Measurements from ENCODE around the gene METTL1.
A peak's percentile ranks its signal among the peaks of the same experiment; 100 is the strongest.

The METTL1 gene

DNA sequence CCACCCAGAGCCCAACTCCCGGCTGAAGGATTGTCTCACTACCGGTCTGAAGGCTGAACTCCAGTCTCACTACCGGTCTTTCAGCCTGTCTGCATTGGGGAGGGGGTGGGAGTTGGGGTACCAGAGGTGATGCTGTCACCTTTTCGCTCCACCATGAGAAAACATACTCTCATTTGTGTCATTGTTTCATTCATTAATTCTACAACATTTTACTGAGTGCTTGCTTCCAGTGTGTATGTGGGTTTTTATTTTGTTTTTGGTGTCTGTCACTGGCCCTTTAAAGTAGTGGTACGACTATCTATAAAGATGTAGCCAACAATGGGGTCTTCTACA is 19.3 kb downstream of the METTL1 start:
- DNase-seq = no peak

DNA sequence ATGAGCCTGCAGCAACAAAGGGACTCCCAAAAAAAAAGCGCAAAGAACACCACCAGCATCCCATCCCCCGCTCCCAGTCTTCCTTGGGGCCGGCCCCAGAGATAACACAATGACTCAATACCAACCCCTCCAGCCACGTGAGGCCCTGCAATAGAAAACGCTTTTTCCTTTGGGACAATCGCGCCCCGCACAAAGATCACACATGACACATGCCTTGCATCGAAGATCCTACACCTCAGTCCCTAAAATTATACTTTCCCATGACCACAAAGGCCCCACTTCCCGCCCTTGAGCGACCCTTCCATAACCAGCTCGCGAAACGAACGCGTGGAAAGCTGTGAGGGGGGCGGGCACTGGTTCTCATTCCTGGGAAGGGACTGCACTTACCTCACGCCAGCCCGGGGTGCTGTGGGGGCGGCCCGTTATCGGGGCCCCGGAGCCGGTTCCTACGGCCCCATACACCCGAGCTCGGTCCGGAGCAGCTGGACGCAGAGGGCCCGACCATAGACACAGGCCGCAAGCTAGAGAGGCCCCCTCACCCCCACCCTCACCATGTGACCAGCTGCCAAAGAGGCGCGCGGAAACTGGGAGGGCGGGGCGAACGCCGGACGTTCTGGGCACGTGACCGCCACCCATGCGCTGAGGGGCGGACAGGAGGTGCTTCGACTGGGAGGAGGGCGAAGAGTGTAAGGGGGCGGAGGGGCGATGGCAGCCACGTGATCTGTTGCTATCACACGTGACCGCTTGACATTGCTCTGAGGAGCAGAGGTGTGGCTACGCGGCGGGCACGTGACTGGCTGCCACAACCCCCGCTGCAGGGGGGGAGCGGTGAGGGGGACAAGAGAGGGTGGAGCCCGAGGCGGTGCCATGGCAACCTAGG is 19.9 kb downstream of the METTL1 start, which contains the start of gene CDK4:
CDK4 (minus strand) TSS at position 523 of the 880 bp plus-strand sequence. CDS start 593 bp downstream, outside the sequence.
- peak; percentile 97 for DNase-seq

DNA sequence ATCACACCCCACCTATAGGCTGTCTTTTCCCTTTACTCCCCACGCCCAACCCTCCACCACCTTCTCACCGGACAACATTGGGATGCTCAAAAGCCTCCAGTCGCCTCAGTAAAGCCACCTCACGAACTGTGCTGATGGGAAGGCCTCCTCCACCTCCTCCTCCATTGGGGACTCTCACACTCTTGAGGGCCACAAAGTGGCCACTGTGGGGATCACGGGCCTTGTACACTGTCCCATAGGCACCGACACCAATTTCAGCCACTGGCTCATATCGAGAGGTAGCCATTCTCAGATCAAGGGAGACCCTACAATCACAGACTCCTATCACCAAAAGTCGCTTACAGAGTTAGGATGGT is 20.5 kb downstream of the METTL1 start:
- DNase-seq = no peak

DNA sequence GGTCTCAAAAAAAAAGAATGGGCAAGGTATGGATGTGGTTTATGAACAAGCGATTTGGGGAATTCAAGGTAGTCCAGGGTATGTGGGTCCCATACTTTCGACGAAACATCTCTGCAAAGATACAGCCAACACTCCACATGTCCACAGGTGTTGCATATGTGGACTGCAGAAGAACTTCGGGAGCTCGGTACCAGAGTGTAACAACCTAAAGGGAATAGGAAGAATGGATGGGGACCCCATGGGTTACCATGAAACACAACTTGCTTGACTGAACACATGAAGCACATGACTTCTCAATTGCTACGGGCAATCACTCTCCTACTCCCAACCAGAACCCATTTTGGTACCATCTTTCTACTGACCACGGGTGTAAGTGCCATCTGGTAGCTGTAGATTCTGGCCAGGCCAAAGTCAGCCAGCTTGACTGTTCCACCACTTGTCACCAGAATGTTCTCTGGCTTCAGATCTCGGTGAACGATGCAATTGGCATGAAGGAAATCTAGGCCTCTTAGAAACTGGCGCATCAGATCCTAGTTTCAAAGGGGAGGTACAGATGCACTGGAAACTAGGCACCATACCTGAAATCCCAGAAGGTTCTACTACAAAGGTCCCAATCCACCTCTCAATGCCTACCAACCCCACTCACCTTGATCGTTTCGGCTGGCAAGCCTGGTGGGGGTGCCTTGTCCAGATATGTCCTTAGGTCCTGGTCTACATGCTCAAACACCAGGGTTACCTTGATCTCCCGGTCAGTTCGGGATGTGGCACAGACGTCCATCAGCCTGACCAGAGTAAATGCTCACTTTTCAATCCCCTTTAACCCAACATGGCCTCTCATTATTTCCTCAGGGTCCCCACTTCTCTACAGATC is 21.1 kb downstream of the METTL1 start:
- DNase-seq = no peak

DNA sequence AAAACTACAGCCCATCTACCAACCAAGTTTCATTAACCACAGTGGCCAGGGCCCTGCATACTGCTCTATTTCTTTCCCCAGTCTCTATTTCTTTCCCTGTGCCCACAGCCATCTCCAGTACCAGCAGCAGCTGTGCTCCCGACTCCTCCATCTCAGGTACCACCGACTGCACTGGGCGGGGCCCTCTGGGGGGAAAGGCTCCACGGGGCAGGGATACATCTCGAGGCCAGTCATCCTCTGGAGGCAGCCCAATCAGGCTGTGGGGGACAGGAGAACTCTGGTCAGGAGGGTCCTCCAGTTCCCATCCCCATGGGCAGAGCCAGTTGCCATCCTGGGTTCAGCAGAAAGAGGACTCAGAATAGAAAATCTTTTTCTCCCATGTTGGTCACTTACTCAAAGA is 22.8 kb downstream of the METTL1 start:
- DNase-seq = no peak

DNA sequence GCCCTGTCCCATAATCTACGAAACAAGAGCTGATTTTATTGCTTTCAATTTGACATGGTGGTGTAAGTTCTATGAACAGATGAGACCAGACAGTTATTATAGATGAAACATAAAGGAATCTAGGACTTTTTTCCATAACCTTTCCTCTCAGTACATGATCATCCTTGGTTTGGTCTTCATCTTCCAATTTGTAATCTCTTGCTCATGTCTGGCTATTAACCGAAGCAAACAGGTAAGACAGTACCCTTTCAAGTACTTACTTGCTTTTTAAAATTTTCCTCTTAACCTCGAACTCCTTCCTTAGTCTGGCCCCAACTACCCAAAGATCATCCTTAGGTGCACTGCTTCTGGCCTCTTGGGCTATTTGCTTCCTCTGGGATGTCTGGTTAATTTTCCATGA is 25.9 kb downstream of the METTL1 start:
- no peak for DNase-seq

DNA sequence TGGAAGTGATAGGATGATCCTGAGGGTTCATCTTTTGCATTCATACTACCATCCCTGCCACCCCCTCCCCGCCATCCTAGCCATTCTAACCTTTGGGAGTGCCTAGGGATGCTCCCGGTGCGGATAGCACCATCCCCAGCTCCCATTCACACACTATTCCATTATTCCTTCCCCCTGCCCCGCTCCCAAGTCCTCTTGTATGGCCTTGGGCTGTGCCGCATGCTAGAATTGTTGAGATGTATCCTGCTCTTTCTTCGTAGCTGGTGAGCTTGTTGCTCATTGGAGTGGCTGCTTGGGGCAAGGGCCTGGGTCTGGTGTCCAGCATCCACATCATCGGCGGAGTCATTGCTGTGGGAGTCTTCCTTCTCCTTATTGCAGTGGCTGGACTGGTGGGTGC is 26.4 kb downstream of the METTL1 start:
- no peak for DNase-seq

DNA sequence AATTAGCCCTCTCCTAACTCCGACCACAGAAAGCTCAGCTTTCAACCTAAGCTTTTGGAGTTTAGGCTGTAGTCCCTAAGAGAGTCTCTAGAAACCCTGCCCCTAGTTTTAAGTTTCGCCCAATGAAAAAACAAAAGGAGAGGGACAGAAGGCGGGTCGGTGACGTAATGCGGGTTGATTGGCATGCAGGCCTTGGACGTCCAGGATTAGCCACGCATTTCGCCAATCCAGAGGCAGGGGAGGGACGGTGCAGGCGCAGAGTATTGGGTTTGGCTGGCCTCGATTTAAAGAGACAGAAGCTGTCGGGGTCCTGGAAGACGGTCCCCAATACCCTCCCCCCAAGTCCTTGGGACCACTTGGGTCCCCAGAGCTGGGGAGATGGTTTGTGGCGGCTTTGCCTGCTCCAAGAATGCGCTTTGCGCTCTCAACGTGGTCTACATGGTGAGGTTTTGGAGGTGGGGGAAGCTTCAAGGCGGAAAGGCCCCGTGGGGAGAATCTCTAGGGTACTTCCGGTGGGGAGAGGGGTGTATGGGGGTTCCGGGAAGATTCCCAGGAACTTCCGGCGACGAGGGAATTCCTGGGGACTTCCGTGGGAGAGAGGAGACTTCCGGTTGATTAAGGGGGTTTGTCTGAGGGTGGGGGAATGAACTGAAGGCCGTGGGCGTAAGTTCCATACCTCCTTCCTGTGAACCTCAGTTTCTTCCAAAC is 27.0 kb downstream of the METTL1 start, which contains the start of gene TSPAN31:
TSPAN31 (plus strand) TSS at position 263 of the 708 bp plus-strand sequence; CDS start at position 379, 116 bp downstream.
- peak; percentile 92 for DNase-seq

DNA sequence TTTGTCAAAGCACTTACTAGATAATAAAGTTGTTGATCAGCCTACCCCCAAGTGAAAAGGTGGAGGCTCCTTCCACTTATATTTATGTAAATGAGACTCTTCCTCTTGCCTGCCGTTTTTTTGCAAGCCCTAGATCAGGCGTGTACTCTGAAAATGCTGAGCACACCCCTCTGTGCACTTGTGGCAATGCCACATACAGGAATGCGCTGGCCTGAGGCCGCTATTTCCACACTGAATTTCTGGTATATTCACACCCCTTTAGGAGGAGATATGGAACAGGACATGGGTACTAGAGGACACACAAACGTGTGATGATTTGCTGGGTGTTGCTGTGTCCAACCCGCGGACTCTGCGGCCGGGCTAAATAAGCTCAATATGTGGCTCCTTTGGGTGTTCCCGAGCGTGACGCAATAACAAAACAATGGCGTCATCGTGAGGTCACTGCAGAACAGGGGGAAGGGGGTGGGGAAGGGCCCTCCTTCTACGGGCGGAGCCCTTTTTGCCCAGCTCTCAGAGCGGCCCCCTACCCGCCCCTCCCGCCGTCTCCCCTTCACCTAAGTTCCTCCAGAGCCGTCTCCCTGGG is 27.6 kb downstream of the METTL1 start:
- no peak for DNase-seq

DNA sequence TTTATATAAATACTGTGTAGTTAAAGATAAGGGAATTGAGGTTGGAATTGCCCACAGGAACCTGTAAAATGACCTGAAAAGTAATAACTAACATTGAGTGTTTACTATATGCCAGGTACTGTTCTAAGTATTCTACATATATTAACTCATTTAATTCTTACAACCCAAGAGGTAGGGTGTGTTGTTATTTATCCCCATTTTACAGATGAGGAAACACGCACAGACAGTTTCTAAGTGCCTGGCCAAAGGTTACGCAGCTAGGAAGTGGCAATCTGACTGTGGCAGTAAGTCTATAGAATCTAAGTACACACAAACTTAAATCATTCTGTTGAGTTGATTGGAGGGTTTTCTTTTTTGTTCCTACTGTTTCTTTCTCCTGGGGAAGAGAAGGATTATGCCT is 28.1 kb downstream of the METTL1 start:
- no peak for DNase-seq

DNA sequence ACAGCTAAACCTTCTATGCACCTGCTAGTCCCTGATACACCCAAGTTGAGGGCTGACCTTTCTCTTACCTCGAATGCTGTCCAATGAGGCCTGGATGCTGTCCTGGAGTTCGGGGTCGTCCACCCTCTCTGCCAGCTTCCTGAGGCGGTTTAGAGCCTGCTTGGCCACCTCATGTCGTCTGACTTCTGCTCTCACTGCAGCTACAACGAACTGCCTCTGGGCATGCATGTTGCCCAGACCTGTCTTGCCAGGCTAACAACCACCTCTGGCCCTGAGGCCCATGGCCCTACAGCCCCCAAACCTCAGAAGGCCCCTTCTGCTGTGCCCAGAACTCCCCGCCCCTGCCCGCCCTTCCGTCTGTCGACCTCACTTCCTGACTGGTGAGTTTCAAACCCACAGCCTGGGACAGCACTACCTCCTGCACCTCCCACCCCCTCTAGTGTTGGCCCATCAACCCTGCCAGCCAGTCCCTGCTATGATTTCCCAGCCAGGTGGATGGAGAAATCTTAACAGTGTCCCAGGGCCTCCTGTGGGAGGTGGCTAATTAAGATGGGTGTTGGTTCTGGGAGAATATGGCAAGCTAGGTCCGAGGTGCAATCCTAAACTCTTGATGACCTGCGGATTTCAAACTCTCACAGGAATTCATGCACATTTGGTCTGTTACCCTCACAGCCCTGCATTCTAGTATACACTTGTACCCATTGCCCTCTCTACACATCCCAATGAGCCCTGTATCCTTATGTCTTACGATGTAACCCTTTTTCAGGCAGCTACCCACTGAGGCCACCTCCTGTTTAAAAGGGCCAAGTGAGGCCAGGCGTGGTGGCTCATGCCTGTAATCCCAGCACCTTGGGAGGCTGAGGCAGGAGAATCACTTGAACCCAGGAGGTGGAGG is 29.8 kb downstream of the METTL1 start:
- DNase-seq = no peak

DNA sequence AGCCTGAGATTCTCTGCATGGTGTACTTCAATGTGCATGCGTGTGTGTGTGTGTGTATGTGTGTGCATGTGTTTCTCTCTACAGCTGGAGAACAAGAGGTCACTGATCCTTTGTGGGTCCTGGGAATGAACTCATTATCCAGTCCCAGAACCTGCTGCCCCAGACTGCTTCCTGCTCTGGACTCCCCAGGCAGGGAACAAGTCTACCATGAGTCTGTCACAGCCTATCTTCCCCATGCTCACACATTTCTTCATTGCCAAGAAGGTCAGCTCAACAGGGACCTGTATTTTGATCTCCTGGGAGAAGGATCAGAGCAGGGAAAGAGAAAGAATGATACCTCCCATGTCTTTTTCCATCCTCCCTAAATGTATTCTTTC is 30.5 kb downstream of the METTL1 start:
- DNase-seq = no peak

DNA sequence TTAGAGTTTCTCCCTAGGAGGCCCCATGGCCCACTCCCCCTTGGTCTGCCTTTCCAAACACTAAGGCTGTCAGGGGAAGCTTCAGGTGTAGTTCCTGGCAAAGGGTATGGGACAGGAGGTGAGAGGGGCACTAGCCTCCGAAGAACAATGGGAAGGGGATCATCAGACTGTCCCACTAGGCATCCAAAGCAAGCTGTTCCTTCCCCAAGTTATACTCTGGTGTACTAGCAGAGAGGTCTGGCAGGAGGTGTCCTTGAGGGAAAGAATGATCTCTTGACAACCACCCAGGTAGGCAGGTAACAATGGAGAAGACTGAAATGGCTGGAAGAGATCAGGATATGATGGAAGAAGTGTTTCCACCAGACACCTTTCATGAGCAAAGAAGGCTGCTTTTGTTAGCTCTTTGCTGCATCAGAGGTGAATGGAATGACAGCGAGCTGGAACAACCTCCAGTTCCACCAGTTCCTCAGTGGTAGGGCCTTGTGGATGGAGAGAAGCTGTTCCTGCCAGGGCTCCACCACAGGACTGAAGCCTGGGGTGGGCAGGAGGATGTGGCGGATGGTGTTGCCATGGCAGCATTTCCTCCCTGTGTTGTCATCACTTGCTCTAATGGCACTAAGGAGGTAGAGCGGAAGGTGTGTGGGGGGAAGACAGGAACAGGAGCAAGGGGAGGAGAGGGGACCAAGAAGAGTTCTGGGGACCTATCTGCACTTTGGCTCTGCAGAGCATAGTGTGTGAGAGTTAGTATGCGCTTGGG is 31.1 kb downstream of the METTL1 start:
- DNase-seq = no peak

DNA sequence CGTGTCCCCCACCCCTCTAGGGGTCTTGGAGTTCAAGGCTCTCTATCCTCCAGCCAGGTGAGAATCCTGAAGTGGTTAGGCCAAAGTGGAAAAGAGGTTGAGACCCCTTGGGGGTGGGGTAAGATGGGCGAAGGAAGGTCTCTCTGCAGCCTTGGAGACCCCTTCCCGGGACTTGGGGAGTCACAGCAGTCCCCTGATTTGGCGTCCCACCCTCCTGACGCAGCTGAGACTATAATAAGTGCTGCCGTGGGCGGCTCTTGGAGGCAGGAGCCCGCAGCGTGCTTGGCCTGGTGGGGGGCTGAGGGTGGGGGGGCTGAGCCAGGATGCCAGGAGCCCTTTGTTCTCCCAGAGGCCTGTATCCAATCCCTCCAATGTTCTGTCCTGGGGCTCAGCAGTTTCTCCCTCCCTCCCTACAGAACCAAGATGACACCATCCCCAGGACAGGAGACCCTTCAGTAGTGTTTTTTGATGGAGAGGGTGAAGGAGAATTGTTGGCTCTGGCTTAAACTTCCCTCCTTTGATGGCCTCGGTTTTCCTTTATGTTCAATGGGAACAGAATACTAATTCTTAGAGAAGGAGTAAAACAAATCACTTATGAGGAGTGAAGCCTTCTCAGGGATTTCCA is 31.9 kb downstream of the METTL1 start:
- DNase-seq = no peak

DNA sequence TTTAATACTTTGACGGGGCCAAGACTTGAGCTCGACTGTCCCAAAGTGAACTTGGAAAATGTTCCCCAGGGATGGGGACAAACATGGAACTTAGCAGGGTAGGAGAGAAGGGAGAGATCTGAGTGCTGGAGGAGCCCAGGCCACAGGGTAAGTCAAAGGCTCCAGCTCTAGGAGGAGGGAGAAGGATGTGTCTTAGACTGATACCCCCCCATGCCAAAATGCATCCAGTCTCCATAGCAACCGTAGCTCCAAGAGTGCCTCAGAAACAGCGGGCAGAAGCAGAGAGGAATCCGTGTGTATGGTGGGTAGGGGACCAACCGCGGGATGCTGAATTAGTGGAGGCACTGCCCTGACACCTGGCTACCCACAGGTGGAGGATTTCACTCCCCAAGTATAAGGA is 32.5 kb downstream of the METTL1 start:
- DNase-seq = no peak

DNA sequence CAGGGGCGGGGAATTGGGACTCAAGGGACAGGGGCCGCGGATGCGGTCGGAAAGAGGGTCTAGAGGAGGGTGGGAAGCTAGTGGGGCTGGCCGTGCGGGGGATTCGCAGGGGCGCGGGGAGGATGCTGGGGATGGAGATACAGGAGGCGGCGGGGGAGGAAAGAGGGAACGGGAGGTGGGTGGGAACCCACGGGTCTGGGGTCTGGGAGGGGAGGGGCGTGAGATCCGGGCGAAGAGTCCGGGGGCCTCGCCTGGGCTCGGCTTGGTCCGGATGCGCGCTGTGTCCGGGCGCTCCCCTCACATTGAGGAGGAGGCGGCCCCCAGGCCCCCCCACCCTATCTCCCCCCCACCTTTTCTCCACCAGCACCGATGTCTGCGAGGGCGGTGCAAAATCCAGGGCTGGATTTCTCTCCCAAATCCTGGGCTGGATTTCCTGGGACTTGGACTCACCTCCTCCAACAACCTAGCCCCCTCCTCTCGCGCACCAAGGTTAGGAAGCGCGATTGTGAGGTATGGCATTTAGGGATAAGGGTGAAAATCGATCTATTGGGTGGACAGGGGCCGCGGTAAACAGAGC is 33.2 kb downstream of the METTL1 start, which contains the start of gene AGAP2:
AGAP2 (minus strand) TSS at position 82 of the 577 bp plus-strand sequence. CDS start 496 bp downstream, outside the sequence.
- DNase-seq = no peak

DNA sequence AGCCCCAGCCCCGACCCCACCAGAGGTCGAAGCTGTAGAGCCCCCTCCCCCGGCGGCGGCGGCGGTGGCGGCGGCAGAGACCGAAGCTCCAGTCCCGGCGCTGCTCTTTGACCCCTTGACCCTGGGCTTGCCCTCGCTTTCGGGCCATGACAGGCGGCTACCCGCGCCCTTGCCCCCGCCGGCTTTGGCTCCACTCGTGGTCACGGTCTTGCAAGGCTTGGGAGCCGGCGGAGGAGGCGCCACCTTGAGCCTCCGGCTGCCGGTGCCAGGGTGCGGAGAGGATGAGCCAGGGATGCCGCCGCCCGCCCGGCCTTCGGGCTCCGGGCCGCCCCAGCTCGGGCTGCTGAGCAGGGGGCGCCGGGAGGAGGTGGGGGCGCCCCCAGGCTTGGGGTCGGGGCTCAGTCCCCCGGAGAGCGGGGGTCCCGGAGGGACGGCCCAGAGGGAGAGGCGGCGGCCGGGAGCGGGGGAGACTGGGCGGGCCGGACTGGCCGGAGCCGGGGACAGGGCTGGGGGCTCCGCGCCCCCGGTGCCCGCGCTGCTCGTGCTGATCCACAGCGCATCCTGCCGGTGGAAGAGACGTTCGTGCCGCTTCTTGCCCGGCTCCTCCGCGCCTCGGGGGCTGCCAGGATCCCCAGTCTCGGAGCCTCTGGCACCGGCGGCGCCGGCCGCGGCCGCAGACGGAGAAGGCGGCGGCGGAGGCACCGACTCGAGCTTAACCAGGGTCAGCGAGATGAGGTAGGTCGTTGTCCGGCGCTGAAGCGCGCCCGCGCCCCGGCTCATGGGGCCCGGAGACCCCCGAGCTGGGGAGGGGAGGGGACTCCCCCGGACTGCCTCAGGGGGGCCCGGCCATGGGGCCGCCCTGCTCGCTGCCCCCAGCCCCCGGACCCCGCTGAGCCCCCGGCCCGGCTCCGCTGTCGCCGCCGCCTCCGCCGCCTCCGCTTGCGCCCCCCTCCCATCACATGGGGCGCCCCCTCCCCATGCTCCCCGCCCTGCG is 34.1 kb downstream of the METTL1 start:
- DNase-seq = no peak

DNA sequence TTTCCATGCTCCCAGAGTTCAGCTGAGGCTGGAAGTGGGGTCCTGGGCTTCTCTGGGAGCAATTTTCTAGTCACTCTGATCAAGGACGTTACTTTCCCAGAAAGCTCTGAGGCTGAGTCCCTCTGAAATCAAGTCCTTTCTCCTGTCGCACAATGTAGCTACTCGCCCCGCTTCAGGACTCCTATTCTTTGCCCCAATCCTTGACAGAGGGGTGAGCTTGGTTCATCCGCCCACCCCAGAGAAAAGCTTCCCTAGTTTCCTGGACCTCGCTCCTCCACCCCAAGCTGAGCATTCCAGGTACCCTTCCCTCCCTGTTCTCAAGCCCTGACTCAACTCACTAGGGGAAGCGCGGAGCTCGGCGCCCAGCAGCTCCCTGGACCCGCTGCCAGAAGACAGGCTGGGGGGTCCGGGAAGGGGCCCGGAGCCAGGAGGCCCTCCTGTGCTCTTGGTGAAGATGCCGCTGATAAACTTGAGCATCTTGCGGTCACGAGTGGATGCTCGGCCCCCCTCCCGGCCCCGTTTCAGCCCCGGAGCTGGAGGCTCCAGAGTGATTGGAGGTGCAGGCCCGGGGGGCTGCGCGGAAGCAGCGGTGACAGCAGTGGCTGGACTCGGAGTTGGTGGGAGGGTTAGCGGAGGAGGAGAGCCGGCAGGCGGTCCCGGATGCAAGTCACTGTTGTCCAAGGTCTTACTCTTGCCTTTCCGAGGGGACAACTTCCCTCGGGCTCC is 35.0 kb downstream of the METTL1 start:
- DNase-seq = no peak

Measured in NCI-H2081 treated with DMSO at 0.1 percent for 48 hours (cell line).